ENCODE data around the gene FGD2. TPM values are rescaled to one million over a fixed set of nuclear protein-coding genes. Genes with fewer than 3 reads are reported as not detected.
"Not testable (repeated sequence)": the region's sequence is repeated elsewhere in the genome, so short reads cannot be mapped to it uniquely, and the experiment has no call there.

Gene FGD2
- polyA plus RNA-seq, 5 donors: 3.1 to 5.8 (median 5.3) TPM

DNA sequence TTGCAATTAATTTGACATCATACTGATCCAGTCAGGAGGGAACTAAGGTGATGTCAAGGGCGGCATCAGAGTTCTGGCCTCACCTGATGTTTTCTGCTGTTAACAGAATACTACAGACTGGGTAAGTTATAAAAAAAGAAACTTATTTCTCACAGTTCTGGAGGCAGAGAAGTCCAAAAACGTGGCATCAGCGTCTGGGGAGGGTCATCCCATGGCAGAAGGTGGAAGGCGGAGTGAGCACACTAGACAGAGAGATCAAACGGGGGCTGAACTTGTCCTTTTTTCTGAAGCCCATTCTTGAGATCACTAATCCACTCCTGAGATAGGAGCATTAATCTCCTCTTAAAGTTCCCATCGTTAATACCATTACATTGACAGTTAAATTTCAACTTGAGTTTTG lies 16.2 kb upstream of the FGD2 start:
- DNase-seq: no peak

DNA sequence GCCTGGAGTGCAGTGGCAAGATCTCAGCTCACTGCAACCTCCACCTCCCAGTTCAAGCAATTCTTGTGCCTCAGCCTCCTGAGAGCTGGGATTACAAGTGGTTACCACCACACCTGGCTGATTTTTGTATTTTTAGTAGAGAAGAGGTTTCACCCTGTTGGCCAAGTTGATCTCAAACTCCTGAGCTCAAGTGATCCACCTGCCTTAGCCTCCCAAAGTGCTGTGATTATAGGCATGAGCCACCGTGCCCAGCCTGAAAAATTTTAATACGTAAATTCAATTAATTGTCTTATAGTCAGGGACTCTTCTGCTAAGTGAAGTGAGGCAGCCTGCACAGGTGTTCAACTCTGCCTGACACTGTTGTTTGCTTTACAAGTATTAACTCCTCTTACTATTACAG lies 15.1 kb upstream of the FGD2 start:
- DNase-seq: not testable (repeated sequence)

DNA sequence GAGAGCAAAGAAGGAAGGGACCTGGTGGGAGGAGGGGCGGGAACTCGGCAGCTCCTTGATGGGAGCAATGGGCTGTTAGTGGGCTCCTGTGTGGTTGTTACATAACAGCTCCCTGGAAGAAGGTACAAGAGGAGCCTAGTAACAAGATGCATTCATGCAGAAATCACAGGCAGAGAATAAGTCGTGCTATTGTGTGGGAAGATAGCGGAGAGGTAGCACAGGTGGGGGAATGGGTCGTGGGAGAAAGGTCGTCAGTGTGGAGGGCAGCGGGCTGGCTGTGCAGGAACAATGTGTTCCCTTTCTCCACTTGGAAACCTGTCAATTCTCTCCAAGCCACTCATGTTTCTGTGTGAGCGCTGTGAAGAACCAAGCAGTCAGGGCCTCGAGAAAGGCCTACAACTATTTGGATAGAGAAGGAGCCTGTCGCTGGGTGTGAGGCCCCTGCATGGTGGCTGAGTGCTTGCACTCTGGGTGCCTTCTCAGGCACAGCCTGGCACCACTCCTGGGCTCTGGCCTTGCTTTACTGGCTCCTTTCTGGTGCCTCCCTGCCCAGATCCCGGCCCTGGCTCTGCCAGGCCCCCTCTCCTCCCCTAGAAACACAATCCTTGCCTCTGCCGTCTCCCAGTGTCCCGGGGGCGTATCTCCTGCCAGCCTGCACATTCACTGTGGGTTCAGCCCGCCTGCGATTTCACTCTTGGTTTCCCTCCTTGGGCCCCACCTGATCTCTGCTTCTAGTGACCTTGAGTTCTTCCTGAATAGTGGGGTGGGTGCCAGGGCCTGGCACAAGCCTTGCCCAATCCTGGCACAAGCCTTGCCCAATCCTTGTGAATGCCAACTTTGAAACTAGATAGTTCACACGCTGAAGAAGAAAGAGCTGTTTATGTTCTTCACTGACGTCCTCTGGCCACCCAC lies 7.4 kb upstream of the FGD2 start:
- no peak for DNase-seq

- DNase-seq: no peak
These were observed 6.8 kb upstream of the FGD2 start for GRCh38 chr6:36998723-36999038.

DNA sequence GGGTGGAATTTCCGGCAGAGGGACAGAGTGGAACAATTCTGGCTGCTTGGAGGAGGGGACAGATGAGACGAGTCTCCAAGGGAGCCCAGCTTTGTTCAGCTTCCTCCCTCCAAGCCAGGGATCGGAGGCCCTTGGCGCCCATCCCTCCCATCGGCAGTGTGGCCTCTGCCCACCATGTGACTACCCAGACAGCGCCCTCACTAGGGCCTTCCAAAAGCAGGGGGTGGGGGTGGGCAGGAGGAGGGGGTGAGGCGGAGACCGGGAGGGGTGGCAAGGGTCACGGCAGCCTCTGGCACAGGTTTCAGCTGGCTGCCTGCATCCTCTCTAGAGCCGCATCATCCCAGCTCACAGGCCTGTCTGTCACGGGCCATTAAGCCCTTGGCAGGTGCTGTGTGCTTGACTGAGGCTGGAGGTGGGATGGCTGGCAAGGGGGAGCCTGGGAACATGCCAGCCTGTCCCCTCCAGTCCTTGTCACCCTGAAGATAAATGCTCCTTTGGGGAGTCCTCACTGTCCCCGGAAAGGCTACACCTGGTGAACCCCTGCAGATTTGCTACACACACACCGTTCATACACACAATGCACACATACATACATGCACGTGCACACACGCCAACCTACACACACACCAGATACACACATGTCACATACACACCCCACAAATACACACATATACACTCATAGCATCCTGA lies 6.2 kb upstream of the FGD2 start:
- DNase-seq: no peak

- DNase-seq: no peak
These were observed 5.7 kb upstream of the FGD2 start for GRCh38 chr6:36999751-37000125.

DNA sequence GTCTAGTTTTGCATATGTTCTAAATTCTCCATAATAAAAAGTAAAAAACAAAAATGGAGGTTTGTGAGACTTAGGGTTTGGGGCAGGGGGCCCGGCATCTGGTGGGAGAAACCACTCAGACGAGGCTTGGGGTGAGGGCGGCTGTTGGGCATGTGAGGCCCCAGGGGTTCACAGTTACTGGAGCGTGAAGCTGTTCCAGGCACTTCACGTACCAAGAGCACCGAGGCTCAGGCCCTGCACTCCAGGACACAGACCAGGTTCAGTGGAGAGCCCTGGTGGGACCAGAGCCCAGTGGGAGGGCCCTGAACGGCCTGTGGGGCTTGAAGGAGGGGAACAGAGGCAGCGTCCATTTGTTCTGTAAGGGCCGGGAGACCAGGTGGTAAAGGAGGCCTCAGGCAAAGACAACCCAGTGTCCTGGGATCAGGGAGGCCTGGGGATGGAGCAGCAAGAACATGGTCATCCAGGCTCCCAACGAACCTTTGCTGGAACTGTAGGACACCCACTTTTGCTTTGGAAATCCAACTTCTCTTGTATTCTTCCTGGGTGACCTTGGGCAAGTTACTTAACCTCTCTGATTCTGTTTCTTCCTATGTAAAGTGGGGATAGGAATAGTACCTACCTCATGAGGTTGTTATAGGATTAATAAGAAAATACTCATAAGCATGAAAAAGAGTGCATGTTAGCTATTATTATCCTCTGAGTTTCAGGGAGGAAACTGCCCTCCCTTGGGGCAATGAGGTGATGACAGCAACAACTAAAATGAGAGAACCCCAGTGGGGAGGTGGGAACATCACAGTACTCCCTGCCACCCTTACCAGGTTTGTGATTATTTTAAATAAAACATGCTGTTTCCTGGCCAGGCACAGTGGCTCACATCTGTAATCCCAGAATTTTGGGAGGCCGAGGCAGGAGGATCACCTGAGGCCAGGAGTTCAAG lies 1.1 kb upstream of the FGD2 start:
- DNase-seq: no peak

DNA sequence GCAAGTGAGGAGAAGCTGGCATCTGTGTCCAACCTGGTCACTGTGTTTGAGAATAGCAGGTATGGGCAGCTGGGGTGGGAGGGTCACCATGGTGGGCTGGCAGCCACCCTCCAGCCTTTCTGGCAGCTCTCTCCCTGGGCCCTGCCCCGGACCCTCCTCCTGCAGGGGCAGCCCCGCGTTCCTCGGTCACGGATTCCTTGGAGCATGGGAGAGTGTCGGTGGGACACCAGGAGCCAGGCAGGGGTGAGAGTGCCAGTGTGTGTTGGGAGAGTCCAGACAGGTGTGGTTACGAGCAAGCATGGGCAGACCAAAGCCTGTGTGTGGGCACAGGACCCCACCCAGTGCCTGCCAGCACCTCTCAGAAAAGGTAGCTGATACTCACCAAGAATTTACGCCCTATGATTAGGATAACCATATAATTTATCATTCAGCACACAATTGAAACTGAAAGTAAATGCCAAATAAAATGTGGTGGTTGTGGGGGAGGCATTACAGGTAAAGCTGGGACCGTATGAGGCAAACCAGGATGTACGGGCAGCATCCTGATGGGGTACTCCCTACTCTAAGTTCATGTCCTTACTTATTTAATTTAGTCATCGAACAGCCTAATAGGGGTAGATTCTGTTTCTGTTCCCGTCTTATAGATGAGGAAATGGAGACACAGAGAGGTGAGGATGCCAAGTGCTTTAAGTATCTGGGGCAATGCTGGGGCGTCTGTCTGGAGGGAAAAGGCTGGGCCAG lies 542 bp downstream of the FGD2 start:
- no peak for DNase-seq

- DNase-seq: no peak
These were observed 1.4 kb downstream of the FGD2 start for GRCh38 chr6:37006793-37007339.

GRCh38 chr6:37007340-37008043 lies 2.0 kb downstream of the FGD2 start:
- no peak for DNase-seq

GRCh38 chr6:37008484-37009465 lies 3.3 kb downstream of the FGD2 start:
- DNase-seq: no peak

DNA sequence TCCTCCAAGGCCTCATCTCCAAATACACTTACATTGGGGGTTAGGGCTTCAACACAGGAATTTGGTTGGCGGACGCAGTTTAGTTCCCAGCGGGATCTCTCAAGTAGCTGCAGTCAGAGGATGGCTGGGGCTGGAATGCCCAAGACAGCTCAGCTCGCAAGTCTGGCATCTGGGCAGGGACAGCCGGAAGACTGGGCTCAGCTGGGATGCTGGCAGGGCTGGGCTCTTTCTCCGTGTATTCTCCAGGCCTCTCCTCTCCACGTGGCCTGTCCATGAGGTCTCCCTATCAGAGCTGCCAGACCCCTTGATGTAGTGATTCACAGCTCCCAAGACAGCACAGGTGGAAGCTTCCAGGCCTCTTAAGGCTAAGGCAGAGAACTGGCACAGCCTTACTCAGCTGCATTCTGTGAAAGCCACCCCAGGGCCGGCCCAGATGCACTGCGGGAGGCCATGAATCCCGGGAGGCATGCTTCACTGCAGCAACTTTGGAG lies 5.0 kb downstream of the FGD2 start:
- no peak for DNase-seq

DNA sequence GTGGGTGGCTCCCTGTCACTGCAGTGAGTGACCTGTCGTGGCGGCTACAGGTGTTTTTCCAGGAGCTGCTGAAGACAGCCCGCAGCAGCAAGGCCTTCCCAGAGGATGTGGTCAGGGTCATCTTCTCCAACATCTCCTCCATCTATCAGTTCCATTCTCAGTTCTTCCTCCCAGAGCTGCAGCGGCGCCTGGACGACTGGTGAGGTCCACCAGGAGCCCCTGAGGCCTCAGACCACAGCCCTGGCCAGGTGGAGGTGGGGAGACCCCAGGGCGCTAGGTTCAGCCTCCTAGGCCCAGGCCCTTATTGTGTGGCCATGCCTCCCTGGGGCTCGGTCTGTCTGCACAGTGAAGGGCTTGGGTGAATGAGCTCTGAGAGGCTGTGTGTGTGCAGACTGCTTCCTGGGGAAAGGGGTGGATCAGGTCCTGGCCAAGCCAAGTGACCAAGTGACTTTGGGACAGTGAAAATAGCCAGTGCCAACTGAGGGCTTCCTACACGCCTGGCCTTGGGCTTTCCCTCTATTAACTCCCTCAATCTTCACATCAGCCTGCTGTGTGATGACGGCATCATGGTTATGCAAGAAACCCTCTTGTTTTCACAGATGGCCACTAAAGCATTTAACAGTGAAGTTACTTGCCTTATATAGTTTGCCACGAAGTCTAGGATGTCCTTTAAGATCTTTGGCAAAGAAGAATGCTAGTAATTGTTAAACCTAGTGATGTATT lies 6.4 kb downstream of the FGD2 start:
- DNase-seq: no peak

DNA sequence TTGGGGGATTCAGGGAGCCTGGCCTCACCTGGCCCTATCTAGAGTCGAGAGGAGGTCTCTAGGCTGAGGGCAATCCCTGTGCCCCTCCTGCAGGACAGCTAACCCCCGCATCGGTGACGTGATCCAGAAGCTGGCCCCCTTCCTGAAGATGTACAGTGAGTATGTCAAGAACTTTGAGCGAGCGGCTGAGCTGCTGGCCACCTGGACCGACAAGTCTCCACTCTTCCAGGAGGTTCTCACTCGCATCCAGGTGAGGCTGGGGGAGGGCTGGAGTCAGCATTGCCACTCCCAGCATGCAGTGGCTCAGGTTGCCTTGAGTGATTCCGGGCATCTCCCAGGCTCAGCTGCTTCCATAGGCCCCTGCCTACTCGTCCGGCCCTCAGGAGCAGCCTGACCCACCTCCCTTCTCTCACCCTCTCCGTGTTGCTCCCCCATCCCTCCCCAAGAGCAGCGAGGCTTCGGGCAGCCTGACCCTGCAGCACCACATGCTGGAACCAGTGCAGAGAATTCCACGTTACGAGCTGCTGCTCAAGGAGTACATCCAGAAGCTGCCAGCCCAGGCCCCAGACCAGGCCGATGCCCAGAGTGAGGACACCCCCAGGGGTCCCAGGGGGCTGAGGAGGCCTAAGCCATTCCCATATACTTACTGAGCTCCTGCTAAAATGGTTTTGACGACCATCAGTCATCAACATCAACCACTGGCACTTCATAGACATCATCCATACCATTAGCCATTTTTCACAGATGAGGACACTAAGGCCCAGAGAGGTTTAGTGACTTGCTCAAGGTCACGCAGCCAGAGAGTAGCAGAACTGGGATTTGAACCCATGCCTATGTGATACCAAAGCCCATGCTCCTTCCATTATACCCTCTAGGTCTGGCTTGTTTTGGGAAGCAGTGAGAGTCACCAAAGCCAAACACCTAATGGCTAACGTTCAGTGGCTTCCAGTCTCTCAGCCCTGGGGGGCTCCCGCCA lies 8.3 kb downstream of the FGD2 start:
- DNase-seq: no peak

DNA sequence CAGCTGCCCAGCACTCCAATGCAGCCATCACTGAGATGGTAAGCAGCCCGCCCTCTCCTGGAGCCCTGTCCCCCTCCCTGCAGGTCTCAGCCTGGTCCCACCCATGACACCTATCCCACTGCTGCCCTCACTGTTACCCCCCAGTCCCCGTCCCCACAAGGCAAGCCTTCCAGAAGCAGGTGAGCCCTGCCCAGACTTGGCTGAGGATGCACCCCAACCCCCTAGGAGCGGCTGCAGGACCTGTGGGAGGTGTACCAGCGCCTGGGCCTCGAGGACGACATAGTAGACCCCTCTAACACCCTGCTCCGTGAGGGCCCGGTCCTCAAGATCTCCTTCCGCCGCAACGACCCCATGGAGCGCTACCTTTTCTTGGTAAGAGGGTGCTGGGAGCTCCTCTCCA lies 9.2 kb downstream of the FGD2 start:
- no peak for DNase-seq

- DNase-seq: no peak
These were observed 10.1 kb downstream of the FGD2 start for GRCh38 chr6:37015532-37015931.

DNA sequence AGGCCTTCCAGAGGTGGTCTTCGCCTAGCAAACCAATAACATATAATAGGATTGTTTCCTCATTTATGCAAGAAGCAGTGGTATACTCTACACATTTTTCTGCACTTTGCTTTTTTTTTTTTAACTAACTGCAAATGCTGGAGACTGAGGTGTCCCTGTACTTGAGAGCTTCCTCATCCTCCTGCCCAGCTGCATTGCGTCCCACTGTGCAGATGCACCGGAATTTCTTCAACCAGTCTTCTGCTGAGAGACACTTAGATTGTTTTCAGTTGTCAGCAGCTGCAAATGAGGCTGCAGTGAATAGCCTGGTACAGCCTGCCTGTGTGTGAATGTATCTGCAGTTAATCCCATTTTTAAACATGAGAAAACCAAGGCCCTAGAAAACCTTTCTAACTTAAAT lies 11.5 kb downstream of the FGD2 start:
- DNase-seq: no peak
